Ovary (tissue), 9 donors: Measurements from ENCODE around the gene ASIC1. TPM values are rescaled to one million over a fixed set of nuclear protein-coding genes. Genes with fewer than 3 reads are reported as not detected.

Experiments used
- DNase-seq, 5 donors: peaks; one replicate each; pipeline ENCODE4 v3.0.0-alpha.2; 2019 to 2020
- H3K27ac ChIP-seq, 2 donors: fragments of 200-600 bp; one replicate each; pipeline versions ENCODE4 v1.5.1 to v1.8.0; 2019 to 2022
- H3K27me3 ChIP-seq: fragments of 200-600 bp; one replicate; pipeline ENCODE4 v1.8.0; 2022
- H3K36me3 ChIP-seq: fragments of 200-600 bp; sonication (generic); one replicate; pipeline ENCODE4 v1.5.1; 2019
- H3K4me1 ChIP-seq: one replicate; pipeline ENCODE4 v1.8.1; 2013; ENCODE audit warnings: mild to moderate bottlenecking, moderate library complexity; ENCODE audit not compliant: insufficient read depth
- H3K4me3 ChIP-seq: fragments of 200-600 bp; sonication (generic); one replicate; pipeline ENCODE4 v1.5.1; 2017
- H3K9me3 ChIP-seq, 2 donors: fragments of 200-600 bp in 1 of 2; sonication (generic) in 1 of 2; one replicate each; pipeline versions ENCODE4 v1.5.1 to v1.8.1; 2013 to 2019; ENCODE audit warnings: mild to moderate bottlenecking in 1 of 2, moderate library complexity in 1 of 2
- CTCF ChIP-seq, 3 donors: fragments of 450-650 bp in 2 of 3; fragments of 200-600 bp in 1 of 3; IDR thresholded peaks; one replicate each; pipeline versions ENCODE4 v1.5.1 to v1.8.0; 2016 to 2022; ENCODE audit warnings: antibody characterized with exemption in 3 of 3, mild to moderate bottlenecking in 1 of 3
- EP300 ChIP-seq: sonication (generic); formaldehyde crosslinking; IDR thresholded peaks from one replicate; pipeline ENCODE4 v1.6.1; 2017; ENCODE audit warnings: antibody characterized with exemption
- POLR2A ChIP-seq: fragments of 450-650 bp; IDR thresholded peaks from one replicate; pipeline ENCODE4 v1.6.1; 2017; ENCODE audit warnings: antibody characterized with exemption, mild to moderate bottlenecking, moderate library complexity
- WGBS, 3 donors: extraction: QIAGEN DNeasy Blood & Tissue Kit in 1 of 3; methylation state at CpG; one replicate each; pipeline versions ENCODE4 v1.1.5 to v1.1.7; 2013 to 2017; 5-methylcytosine and 5-hydroxymethylcytosine counted together
- intact Hi-C, 4 donors: fragments of 100-400 bp; cut with DNase I; formaldehyde crosslinking; loops; one replicate each; pipeline versions ENCODE4 v1.11.0 to v1.15.1; 2022 to 2023
- polyA plus RNA-seq, 2 donors: library from polyadenylated mRNA; stranded (reverse); fragments of 200-250 nt in 1 of 2; fragments of 350-450 nt in 1 of 2; fragmentation: Illumina TruSeq in 1 of 2; extraction: RNeasy Lipid Tissue Mini Kit (QIAGEN cat#74804) in 1 of 2; gene quantifications; one replicate each; pipeline ENCODE4 v1.2.3, GENCODE V29; 2013 to 2014
- total RNA-seq, 7 donors: library from RNA; depleted of rRNA in 2 of 7; stranded (reverse); fragments of >200 nt in 2 of 7; fragmentation: NEBNext Ultra II Directional in 3 of 7; extraction: Animal tissue kit (Norgen Biotek cat#: 25700) in 3 of 7; gene quantifications; one replicate each; pipeline versions ENCODE4 v1.1.0 to v1.2.4, GENCODE V29; 2016 to 2023
- donor health status: DM: no; HTN: no; CAD: no; lungs with moderate emphysema.
- donor health status: DM: no; HTN: no; CAD: no.
- donor health status: Bipolar disorder and iron deficiency.
- donor health status: DM: yes; HTN: yes; CAD: no.
- donor health status: DM: no; HTN: no; CAD: no.
- donor health status: DM: yes; HTN: yes; CAD: no.

Gene ASIC1
- total and polyA plus RNA-seq, 9 donors = 0.12 to 4.1 (median 0.69) TPM

DNA sequence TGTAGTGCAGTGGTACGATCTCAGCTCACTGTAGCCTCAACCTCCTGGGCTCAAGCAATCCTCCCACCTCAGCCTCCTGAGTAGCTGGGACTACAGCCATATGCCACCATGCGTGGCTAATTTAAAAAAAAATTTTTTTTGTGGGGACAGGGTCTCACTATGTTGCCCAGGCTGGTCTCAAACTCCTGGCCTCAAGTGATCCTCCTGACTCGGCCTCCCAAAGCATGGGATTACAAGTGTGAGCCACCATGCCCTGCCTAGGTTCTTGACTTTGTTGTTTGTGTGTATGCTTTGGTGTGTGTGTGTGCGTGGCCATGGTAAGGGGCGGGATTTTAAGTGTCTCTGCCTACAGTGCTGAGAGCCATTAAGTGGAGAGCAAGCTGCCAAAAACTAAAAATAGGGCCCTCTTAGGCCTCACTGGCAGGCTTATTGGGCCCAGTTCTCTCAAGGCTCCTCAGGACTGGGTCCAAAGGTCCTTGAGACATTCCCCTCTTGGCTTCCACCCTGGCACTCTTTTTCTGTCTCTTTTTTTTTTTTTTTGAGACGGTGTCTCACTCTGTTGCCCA is 59.7 kb downstream of the ASIC1 start:
- Histone ChIP-seq H3K4me3 (no peak overlapping the region), H3K9me3 (no peaks in the 10 kb centered on the region), H3K27me3 (no peaks in the 10 kb centered on the region), H3K4me1 (peaks cover 3% of the 10 kb centered on the region), H3K36me3 (no peaks in the 10 kb centered on the region), H3K27ac (no peak overlapping the region)
- no peak for TF ChIP-seq POLR2A
- no peak for TF ChIP-seq EP300
- TF ChIP-seq CTCF (IDR thresholded peaks at IDR 0.05) = no peak
- peak in 1 of 5 donors; percentile 9 for DNase-seq
- intact Hi-C loops = loop anchor here in 2 of 4 donors (10.0 kb wide), 1 partner anchor 48 kb away; the partner anchor contains the start of gene CERS5 (in 2 of the 2)
- WGBS, 3 donors = 84 to 89% (median 87%) methylated on average over 6 of the region's 6 CpGs

DNA sequence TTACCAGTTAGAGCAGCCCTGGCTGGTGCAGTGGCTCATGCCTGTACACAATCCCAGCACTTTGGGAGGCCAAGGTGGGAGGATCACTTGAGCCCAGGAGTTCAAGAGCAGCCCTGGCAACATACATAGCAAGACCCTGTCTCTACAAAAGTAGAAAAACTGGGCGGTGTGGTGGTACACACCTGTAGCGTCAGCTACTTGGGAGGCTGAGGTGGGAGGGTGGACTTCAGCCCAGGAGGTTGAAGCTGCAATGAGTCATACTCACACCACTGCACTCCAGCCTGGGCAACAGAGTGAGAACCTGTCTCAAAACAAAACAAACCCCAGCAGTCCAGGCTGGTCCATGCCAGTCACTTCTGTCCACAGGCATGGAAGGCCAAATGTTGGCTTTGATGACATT is 62.0 kb downstream of the ASIC1 start:
- H3K4me3 ChIP-seq = no peak overlapping the region
- 97 to 98% (median 97%) methylated on average over 2 of the region's 2 CpGs for WGBS, 3 donors
- peak in 1 of 5 donors; percentile 5 for DNase-seq
- H3K9me3 ChIP-seq = no peaks in the 10 kb centered on the region
- no peak overlapping the region for H3K27ac ChIP-seq
- peaks cover 8% of the 10 kb centered on the region for H3K4me1 ChIP-seq
- intact Hi-C loops = loop anchor here in 2 of 4 donors (10.0 kb wide), 1 partner anchor 45 kb away; the partner anchor contains the start of gene CERS5 (in 2 of the 2)
- TF ChIP-seq CTCF (IDR thresholded peaks at IDR 0.05) (no peak), POLR2A (no peak)
- H3K36me3 ChIP-seq = no peaks in the 10 kb centered on the region
- no peaks in the 10 kb centered on the region for H3K27me3 ChIP-seq

DNA sequence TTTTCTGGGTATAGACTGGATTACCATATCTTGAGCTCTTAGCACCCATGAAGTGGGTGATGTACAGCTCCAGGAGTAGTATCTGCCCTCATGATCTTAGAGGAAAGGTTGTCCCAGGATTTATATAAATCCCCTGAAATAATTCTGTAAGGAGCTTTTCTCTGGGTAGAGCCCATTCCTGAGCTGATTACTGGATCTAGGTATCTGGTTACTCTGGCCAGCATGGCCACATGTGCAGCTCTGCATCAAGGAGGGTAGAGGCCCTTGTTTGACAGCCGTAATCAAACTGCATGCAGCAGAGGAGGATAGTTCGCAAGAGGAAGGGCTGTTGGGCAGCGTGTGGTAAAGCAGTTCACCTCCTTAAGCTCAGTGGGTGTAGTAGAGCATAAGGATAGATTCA is 63.1 kb downstream of the ASIC1 start:
- no peaks in the 10 kb centered on the region for H3K9me3 ChIP-seq
- no peak overlapping the region for H3K4me3 ChIP-seq
- intact Hi-C loops = no loop called here
- no peak for TF ChIP-seq CTCF (IDR thresholded peaks at IDR 0.05)
- no peak for TF ChIP-seq EP300
- no peak for TF ChIP-seq POLR2A
- no peak overlapping the region for H3K27ac ChIP-seq
- H3K36me3 ChIP-seq = no peaks in the 10 kb centered on the region
- DNase-seq = no peak
- 90 to 96% (median 92%) methylated on average over 3 of the region's 3 CpGs for WGBS, 3 donors
- H3K27me3 ChIP-seq = no peaks in the 10 kb centered on the region
- H3K4me1 ChIP-seq = peaks cover 8% of the 10 kb centered on the region

DNA sequence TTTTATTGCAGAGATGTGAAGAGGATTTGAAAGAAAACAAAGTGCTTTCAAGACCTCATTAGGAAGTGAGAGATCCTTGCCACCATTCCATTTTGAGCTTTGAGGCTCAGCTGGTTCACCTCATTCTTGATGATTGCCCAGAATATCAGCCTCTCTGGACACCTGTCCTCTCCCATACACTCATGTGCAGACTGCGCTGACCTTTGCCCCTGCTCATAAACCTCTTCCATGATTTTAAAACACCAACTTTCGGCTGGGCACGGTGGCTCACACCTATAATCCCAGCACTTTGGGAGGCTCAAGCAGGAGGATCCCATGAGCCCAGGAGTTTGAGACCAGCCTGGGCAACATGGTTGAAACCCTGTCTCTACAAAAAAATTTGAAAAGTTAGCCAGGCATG is 63.6 kb downstream of the ASIC1 start:
- no peaks in the 10 kb centered on the region for H3K36me3 ChIP-seq
- DNase-seq = no peak
- intact Hi-C loops = no loop called here
- WGBS, 3 donors = 92 to 97% (median 95%) methylated on average over 3 of the region's 3 CpGs
- no peak overlapping the region for H3K27ac ChIP-seq
- no peaks in the 10 kb centered on the region for H3K9me3 ChIP-seq
- no peaks in the 10 kb centered on the region for H3K27me3 ChIP-seq
- TF ChIP-seq EP300 (no peak), CTCF (IDR thresholded peaks at IDR 0.05) (no peak), POLR2A (no peak)
- no peak overlapping the region for H3K4me3 ChIP-seq
- H3K4me1 ChIP-seq = peaks cover 8% of the 10 kb centered on the region
